ENCODE data around the gene NUBPL.

The NUBPL gene, protein sequence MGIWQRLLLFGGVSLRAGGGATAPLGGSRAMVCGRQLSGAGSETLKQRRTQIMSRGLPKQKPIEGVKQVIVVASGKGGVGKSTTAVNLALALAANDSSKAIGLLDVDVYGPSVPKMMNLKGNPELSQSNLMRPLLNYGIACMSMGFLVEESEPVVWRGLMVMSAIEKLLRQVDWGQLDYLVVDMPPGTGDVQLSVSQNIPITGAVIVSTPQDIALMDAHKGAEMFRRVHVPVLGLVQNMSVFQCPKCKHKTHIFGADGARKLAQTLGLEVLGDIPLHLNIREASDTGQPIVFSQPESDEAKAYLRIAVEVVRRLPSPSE

DNA sequence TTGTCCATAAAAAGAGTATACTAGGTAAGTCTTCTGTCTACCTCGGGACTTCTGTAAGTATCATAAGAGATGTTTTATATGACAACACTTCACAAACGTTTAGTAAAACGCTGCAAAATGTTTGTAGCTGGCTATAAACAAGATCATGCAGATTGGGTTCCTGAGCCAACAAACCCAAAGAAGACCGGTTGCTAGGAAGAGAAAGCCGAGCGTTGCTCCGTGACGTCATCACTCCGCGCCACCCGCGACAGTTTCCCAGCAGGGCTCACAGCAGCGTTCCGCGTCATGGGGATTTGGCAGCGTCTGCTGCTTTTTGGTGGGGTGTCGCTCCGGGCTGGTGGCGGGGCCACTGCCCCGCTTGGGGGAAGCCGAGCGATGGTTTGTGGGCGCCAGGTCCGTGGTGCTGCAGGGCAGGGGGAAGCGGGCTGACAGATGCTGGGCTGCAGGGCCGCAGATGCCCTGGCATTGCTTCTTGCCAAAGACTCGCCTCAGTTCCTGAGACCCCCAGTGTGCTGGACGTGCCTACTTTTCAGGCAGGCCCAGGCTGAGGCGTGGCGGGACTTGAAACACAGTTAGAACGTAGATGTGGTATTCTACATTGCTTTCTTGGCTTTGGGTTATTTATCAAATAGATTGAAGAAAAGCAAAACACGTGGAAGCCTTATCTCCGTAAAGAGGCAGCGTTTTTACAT lies at the start of gene NUBPL:
TSS of gene NUBPL (plus strand) at position 250 of the 692 bp plus-strand sequence. CDS start at position 286, 36 bp downstream.
- DNase-seq, result peak; percentile 96

DNA sequence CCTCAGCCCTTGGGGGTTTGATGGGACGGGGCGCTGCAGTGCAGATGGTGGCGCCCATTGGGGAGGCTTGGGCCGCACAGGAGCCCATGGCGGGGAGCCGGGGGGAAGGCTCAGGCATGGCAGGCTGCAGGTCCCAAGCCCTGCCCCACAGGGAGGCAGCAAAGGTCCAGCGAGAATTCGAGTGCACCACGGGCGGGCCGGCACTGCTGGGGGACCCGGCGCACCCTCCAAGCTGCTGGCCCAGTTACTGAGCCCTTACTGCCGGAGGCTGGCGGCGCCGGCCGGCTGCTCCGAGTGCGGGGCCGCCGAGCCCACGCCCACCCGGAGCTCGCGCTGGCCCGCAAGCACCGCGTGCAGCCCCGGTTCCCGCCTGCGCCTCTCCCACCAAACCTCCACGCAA lies 34.1 kb upstream of the NUBPL start:
- DNase-seq, result no peak

DNA sequence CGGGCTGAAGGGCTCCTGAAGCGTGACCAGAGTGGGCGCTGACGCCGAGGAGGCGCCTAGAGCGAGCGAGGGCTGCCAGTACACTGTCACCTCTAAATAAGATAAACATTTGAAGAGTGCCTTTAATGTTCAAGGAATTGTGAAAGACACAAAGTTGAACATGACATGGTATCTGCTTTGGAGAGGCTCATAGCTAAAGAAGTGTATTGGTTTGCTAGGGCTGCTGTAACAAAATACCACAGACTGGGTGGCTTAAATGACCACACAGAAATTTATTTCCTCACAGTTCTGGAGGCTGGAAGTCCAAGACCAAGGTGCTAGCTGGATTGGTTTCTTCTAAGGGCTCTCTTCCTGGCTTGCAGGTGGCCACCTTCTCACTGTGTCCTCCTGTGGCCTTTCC lies 33.7 kb upstream of the NUBPL start:
- no peak for DNase-seq

DNA sequence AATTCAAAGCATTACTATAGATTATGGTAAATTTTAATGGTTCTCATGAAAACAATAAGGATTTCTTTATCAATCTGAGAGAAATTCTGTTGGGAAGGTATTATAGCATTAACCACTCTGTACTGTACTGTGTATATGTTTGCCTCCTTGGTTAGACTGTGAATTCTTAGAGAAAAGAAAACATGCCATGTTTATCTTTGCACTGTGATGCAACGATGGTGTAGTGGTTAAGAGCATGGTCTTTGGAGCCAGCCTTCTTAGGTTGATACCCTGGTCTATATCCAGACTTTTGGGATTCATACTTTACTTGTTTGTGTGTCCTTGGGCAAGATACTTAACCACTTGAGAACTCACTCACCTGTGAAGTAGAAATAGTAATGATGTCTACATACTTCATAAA lies 32.2 kb upstream of the NUBPL start:
- DNase-seq, result no peak

DNA sequence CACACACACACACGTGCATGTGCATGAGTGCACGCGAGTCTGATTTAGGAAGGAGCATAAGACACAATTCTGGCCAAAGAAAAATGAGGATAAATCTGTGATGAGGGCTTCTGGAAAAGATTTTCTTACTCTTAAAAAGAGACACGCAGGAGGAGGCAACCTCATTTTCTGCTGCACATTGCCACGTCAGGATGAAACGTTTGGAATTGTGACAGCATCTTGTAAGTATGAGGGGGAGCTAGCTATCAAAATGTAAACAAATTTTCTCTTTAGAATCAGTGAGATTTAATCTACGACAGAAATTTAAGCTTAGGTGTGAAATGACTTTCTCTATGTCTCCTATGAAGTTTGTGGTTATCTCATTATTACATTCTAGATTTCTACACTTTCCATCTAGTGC lies 31.1 kb upstream of the NUBPL start:
- DNase-seq, result no peak

DNA sequence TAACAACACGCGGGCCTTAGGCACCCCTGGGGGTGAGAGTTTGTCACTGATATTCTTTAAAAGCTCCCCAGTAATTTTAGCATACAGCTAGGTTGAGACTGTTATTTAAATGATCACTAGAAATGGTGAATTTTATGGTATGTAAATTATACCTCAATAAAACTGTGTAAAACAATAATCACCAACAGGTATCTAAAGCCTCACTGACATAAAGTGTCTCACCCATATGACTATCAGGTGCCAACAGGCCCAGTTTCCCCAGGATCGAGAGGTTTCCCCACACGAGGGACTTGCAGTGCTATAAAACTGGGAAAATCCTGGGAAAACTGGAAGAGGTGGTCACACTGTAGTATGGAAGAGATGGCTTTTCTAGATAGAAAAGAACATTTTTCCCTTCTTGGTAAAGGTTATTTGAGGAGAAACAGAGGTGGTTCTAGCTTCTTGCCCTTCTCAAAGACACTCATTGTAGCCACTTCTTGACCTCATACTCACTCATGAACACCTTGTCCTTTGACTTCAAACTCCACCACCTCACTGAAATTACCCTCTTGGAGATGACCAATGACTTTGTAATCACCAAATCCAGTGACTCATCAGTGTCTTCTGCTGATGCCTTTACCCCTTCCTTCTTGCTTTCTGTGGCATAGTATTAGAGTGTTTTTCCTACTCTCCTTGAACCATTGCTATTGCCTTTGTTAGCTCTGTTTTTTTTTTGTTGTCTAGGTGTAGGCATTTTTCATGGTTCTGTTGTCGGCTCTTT lies 24.8 kb upstream of the NUBPL start:
- DNase-seq, result no peak

DNA sequence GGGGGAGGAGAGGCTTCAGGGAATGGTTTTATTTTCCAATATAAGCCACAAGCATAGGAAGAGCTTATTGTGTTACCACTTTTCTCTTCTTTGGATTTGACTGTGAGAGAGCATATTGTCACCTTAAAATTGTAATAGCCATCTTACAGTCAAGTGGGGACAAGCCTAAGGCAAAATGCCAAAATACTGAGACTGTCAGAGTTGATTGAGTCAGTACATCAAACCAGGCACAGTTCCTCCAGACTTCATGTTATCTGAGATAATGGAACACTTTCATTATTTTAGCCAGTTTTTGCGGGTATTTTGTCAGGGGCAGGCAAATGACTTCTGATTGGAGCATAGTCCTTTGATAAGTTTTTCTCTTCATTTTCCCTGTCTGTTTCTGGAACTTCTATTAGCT lies 19.5 kb upstream of the NUBPL start:
- DNase-seq, result no peak

DNA sequence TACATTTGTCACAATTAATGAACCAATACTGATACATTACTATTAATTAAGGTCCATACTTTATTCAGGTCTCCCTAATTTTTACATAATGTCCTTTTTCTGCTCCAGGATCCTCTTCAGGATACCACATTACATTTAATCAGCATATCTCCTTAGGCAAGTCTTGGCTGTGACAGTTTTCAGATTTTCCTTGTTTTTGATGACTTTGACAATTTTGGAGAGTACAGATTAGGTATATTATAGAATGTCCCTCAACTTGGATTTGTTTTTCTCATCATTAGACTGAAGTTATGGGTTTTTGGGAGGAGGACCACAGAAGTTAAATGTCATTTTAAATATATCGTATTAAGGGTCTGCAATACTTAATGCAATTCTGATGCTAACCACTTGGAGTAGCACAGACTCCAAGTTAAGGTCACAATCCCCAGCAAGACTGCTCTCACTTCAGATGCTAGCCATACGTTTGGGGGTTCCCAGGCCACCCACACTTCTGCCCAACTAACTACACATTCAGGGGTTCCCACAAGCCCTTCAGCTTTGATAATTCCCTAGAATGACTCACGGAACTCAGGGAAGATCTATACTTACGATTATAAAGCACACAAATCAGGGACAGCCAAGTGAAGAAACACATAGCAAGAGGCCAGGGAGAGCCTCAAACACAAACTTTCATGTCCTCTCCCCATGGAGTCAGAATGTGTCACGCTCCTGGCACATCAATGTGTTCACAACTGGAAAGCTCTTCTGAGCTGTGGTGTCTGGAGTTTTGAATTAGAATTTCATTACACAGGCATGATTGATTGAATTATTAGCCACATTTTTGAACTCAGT lies 17.0 kb upstream of the NUBPL start:
- no peak for DNase-seq

DNA sequence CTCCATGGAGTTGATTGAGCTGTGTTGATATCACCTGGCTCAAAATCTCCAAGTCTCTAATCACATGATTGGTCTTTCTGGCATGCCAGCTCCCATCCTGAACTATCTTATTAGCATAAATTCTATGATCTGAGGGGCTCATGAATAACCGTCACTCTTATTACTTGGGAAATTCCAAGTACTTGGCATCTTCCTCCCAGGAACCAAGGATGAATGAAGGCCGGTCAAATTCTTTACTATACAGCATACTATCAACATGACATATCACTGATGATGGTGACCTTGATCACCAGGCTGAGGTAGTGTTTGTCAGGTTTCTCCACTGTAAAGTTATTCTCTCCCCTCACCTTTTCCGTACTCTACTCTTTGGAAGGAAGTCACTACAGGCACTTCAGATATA lies 16.4 kb upstream of the NUBPL start:
- no peak for DNase-seq

DNA sequence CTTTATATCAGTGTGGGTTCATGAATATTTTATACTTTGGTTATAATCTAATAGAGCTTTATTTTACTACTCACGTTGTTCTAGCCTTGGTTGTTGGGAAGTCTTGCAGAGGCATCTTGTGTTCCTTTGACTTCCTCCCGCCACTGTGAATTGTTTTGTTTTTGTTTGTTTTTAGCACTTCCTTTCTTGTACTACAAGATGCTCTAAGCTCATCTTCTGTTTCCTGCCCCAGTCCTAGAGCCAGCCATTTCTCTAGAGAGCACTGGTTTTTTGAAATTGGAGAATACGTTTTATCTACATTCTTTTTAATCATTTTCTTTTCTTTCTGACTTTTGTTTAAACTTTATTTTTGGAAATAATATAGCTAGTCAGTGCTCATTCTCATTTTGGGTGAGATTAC lies 15.9 kb upstream of the NUBPL start:
- no peak for DNase-seq

DNA sequence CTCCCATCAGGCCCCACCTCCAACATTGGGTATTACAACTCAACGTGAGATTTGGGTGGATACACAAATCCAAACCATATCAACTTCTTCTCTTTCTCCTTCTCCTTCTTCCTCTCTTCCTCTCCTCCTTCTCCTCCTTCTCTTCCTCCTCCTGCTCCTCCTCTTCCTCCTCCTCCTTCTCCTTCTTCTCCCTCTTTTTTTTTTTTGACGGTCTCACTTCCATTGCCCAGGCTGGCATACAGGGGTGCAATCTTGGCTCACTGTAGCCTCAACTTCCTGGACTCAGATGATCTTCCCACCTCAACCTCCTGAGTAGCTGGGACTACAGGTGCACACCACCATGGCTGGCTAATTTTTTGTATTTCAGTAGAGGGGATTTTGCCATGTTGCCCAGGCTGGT lies 11.4 kb upstream of the NUBPL start:
- no peak for DNase-seq

DNA sequence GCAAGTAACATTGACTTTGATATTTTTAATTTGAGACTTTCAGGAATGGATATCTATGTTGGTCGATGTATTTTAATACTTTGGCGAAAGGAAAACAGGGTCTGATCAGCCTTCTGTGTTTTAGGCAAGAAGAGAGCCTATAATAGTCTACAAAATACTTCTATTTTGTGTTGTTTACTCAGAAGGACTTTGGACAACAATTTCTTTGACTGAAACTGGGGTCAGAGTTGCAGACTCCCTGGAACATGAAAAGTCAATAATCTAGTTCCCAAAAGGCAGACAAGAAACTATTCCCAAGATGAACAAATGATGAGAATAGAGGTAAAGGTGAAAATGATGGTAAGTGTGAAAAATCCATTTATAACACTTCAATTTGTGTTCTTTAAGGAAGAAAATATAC lies 10.6 kb upstream of the NUBPL start:
- no peak for DNase-seq

DNA sequence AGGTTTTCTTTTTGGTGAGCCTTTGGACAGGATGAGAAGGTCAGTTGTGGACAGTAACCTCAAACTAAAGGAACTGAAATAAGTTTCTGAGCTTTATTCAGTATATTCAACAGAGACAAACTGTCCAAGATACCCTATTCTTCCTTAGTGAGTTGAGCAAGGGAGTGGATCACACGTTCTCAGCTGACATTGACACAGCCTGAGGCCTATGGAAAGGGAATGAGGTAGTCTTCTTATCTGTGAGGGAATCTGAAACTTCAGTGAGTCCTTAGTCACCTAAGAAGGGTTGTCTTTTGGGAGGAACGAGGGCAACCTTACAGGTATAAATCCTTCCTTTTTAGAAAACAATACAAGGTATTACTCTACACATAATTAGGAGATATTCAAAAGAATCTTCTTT lies 5.0 kb upstream of the NUBPL start:
- DNase-seq, result no peak

DNA sequence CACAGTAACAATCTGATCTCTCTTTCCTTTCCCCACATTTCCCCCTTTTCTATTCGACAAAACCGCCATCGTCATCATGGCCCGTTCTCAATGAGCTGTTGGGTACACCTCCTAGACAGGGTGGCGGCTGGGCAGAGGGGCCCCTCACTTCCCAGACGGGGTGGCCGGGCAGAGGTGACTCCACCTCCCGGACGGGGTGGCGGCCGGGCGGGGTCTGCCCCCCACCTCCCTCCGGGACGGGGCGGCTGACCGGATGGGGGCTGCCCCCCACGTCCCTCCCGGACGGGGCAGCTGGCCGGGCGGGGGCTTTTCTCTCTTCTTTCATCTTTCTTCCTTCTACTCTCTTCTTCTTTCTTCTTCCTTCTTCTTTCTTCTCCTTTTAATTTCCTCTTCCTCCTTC lies 1.3 kb upstream of the NUBPL start:
- no peak for DNase-seq

DNA sequence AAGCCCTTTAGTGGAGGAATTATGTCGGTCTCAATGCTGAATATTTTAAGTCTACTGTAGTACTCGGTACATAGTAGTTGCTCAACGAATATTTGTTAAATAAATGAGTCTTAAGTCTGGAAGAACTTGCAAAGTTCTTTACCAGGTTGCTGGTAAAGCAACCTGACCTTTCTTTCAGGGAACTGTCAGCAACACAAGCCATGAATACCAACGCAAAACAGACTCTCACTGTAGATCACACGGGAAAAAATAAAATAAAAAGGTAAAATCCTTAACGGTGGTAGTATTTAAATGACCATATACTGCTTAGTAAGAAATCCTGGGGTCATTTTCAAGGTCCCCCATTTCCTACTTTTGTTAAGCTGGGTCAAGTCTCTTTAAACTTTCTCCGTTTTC lies 447 bp upstream of the NUBPL start:
- no peak for DNase-seq

DNA sequence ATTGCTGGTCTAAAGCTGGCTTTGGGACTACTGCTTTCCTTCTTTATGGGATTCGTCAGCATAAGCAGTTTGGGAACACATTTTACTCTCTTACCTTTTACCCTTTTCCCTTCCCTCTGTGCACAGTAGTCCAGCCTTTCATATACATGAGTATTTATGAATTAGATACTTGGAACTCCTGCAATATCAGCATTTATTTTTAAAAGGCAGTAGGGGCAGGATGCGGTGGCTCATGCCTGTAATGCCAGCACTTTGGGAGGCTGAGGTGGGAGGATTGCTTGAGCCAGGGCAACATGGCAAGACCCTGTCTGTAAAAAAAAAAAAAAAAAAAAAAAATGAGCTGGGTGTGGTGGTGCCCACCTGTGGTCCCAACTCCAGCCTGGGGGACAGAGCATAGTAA lies 3.0 kb downstream of the NUBPL start:
- no peak for DNase-seq

DNA sequence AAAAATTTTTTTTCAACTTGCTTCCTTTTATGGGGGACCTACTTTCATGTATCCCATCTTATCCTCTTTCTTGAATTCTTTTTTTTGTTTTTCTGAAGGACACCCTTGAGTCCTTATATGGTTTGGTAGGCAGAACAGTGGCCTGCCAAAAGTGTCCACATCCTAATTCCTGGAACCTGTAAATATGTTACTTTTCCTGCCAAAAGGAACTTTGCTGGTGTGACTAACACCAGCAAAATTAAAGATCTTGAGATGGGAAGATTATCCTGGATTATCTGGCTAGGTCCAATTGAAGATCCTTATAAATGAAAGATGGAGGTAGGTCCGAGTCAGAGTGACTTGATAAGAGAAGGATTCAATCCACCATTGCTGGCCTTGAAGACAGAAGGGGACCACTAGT lies 5.3 kb downstream of the NUBPL start:
- no peak for DNase-seq

DNA sequence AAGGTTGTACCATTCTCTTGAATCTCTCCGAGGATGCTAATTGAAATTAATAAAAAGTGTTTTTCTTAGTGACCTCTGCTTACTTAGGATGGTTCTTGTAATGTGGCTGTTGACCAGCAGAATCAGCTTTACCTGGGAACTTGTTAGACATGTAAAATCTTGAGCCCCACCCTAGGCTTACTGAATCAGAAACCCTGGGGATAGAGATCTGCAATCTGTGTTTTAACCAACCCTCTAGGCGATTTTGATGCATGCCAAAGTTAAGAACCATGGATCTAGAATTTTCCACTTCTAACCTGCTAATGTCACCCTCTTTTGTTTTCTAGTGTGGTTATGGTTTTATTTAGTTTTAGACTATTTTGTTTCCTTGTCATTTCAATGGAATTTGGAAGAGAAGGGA lies 6.5 kb downstream of the NUBPL start:
- no peak for DNase-seq

DNA sequence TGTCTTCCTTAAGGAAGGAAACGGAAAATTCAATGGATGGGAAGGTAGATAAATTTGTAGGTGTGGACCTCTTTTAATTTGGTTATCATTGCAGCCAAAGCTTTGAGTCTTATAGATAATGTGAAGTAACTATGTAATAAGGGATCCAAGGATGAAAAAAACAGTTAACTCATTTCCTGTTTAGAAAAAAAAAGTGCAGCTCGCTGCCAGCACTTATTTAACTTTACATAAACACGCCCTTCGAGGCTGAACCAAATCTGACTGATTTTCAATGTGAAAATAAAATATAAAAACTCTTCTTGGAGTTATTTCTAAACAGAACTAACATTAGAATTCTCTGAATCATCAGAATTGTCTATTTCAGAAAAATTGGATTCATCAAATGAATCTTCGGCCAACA lies 7.0 kb downstream of the NUBPL start:
- no peak for DNase-seq

DNA sequence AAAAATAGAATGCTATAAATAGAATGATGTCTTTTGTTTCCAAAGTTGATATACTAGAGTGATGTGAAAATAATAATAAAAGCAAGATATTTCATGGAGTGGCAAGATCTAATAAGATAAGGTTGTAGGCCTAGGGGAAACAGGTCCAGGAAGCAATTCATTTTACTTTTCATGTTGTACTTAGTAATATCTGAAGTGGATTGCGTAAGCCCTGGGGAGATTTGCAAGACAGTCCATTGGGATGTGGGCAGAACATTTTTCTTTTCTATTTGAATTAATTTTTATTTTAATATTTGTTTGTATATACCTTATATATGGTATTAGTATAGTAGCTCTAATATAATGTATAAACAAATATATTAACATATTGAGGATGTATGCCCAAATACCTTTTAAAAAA lies 7.5 kb downstream of the NUBPL start:
- DNase-seq, result no peak

DNA sequence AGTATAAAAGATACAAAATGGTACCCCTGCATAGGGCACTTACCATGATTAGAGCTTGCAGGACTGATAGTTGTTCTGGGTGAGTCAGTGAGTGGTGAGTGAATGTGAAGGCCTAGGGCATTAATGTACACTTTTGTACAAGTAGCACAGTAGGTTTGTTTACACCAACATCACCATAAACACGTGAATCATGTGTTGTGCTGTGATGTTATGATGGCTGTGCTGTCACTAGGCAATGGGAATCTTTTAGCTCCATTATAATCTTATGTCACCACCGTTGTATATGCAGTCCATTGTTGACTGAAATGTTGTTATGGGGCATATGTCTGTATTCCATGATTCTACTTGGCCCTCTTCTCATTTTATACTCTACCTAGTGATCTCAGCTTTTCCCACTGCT lies 11.8 kb downstream of the NUBPL start:
- DNase-seq, result no peak

DNA sequence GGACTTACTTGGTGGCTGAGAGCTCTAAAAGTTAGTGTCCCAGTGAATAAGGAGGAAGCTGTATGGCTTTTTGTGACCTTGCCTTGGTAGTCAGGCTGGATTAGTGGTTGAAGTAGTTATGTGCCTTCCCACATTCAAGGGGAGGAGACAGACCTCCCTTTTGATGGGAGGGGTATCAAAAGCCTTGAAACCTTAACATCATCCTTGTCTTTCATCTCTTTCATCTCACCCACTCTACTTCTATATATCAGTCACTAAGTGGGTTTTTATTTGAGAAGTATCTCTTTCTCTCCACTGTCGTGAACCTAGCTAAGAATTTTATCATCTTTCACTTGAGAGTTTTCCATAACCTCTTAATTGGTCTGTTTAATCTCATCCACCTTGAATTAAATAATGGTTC lies 15.7 kb downstream of the NUBPL start:
- no peak for DNase-seq

DNA sequence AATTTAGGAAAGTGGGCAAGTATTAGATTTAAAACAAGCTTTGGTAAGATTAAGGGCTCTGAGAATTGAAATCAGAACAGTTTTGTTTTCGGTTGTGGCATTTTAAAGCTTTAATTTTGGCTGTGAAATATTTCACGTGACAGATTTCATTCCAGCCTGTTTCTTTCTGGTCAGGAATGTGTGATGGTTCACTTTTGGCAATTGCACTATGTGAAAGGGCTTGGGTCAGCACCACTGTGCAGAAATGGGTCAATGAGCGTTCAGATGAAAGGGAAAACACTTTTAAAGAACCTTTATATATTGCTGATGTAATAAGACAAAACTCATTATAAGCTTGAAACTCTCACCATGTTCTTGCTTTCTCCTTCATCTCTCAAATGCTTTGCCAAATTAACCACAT lies 17.1 kb downstream of the NUBPL start:
- DNase-seq, result no peak

Data from activated T-cell treated with anti-CD3 and anti-CD28 coated beads for 4 hours (primary cell).